Peyer's patch (tissue), 4 donors: ENCODE measurements around the gene VGLL3. TPM values are rescaled to one million over a fixed set of nuclear protein-coding genes. Genes with fewer than 3 reads are reported as not detected.
"Not testable (repeated sequence)": the region's sequence is repeated elsewhere in the genome, so short reads cannot be mapped to it uniquely, and the experiment has no call there.

Experiments
- DNase-seq, 3 donors: peaks; one replicate each; pipeline ENCODE4 v3.0.0-alpha.2; 2017 to 2019
- H3K27ac ChIP-seq, 4 donors: fragments of 200-600 bp; sonication (generic); one replicate each; pipeline ENCODE4 v1.5.1; 2016 to 2019
- H3K27me3 ChIP-seq, 2 donors: fragments of 200-600 bp; sonication (generic); one replicate each; pipeline ENCODE4 v1.5.1; 2019
- H3K36me3 ChIP-seq, 3 donors: fragments of 200-600 bp; sonication (generic); one replicate each; pipeline ENCODE4 v1.5.1; 2016 to 2019
- H3K4me1 ChIP-seq, 4 donors: fragments of 200-600 bp; sonication (generic); one replicate each; pipeline ENCODE4 v1.5.1; 2016 to 2019
- H3K4me3 ChIP-seq, 4 donors: fragments of 200-600 bp; sonication (generic); 1 replicate in 3 of 4; 2 replicates in 1 of 4; pipeline ENCODE4 v1.5.1; 2016 to 2019; ENCODE audit warnings: mild to moderate bottlenecking in 1 of 4
- H3K9me3 ChIP-seq, 4 donors: fragments of 200-600 bp; sonication (generic); one replicate each; pipeline ENCODE4 v1.5.1; 2016 to 2019; ENCODE audit warnings: mild to moderate bottlenecking in 1 of 4
- POLR2A ChIP-seq, 2 donors: fragments of 450-650 bp; IDR thresholded peaks; one replicate each; pipeline ENCODE4 v1.5.1; 2017; ENCODE audit warnings: antibody characterized with exemption in 2 of 2, mild to moderate bottlenecking in 2 of 2, moderate library complexity in 2 of 2
- total RNA-seq, 4 donors: library from RNA; depleted of rRNA; stranded (reverse); fragments of >200 nt; gene quantifications; one replicate each; pipeline ENCODE4 v1.1.0, GENCODE V29; 2016
- TF ChIP-seq, protein P1 (sequence below), 6 experiments: fragments of 450-650 bp in 4 of 6; fragments of 200-600 bp in 2 of 6; sonication (generic) in 1 of 6; IDR thresholded peaks; one replicate each; pipeline ENCODE4 v1.5.1; 2017 to 2019; ENCODE audit warnings: antibody characterized with exemption in 6 of 6, mild to moderate bottlenecking in 3 of 6, moderate library complexity in 1 of 6

VGLL3 gene
- total RNA-seq, 4 donors from 2014 or later, result 1.1 to 9.2 (median 4.6) TPM

DNA sequence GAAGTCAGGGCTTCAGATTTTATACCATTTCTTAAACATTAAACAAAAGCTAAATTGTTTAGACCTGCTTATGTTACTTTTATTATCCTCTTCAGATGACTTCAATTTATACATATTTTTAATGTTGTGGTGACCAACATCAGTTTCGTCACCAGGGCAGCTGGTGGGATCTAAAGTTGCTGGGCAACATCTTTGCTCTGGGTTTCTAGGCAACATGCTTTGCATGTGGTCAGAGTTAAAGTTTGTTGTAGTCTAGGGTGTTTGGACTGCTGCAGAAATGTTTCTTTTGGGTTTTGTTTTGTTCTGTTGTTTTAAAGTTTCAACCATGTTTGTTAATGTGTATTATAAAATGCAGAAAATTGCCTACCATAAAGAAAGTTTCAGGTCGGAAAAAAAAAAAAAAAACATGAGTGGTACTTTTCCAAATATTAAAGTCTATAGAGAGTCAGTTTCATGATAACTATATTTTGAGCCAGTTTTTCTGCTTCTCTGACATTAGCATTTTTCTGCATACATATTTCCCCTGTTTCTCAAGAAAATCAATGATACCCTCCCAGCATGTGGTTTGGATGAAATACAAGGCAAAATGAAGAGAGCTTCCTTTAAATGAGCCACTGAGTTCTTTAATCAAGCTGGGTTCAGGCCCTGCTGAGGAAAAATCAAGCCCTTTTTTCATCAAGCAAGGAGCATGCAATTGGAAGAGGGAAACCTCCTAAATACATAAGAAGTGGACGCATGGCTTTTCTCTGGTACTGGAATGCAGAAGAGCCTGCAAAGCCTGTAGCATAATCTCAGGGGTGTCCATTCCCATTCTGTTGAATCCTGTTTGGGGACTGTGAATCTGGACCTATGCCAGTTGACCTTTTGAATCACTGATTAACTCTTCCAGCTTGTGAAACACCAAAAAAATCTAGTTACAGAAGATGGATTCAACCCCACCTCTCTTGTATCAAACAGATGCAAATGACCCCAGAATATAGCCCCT is 35.0 kb upstream of the VGLL3 start:
- Histone ChIP-seq H3K4me3 (no peak overlapping the region), H3K9me3 (no peaks in the 10 kb centered on the region), H3K27ac (no peak overlapping the region), H3K4me1 (no peaks in the 10 kb centered on the region), H3K27me3 (no peaks in the 10 kb centered on the region), H3K36me3 (no peaks in the 10 kb centered on the region)
- TF ChIP-seq POLR2A (IDR thresholded peaks at IDR 0.05), result no peak
- TF ChIP-seq, protein P1, sequence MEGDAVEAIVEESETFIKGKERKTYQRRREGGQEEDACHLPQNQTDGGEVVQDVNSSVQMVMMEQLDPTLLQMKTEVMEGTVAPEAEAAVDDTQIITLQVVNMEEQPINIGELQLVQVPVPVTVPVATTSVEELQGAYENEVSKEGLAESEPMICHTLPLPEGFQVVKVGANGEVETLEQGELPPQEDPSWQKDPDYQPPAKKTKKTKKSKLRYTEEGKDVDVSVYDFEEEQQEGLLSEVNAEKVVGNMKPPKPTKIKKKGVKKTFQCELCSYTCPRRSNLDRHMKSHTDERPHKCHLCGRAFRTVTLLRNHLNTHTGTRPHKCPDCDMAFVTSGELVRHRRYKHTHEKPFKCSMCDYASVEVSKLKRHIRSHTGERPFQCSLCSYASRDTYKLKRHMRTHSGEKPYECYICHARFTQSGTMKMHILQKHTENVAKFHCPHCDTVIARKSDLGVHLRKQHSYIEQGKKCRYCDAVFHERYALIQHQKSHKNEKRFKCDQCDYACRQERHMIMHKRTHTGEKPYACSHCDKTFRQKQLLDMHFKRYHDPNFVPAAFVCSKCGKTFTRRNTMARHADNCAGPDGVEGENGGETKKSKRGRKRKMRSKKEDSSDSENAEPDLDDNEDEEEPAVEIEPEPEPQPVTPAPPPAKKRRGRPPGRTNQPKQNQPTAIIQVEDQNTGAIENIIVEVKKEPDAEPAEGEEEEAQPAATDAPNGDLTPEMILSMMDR (IDR thresholded peaks at IDR 0.05), result no peak
- DNase-seq, result no peak

DNA sequence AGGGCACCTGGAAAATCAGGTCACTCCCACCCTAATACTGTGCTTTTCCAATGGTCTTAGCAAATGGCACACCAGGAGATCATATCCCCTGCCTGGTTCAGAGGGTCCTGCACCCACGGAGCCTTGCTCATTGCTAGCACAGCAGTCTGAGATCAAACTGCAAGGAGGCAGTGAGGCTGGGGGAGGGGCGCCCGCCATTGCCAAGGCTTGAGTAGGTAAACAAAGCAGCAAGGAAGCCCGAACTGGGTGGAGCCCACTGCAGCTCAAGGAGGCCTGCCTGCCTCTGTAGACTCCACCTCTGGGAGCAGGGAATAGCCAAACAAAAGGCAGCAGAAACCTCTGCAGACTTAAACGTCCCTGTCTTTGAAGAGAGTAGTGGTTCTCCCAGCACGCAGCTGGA is 26.4 kb upstream of the VGLL3 start:
- not testable (repeated sequence) for H3K4me1 ChIP-seq, DNase-seq

DNA sequence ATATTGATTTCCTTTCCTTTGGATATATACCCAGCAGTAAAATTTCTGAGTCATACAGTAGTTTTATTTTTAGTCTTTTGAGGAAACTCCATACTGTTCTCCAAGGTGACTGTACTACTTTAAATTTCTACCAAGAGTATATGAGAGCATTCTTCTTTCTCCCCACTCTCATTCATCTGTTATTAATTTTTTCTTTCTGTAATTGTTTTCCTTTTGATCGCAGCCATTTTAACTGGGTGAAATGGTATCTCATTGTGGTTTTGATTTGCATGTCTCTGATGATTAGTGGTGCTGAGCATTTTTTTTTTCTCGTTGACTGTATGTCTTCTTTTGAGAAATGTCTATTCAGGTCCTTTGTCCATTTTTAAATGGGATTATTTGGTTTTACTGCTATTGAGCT is 18.3 kb upstream of the VGLL3 start:
- TF ChIP-seq POLR2A (IDR thresholded peaks at IDR 0.05), result no peak
- TF ChIP-seq, protein P1 (IDR thresholded peaks at IDR 0.05), result no peak

More for the DNA sequence above, 26.4 kb upstream of the VGLL3 start:
- not testable (repeated sequence) for H3K4me3 ChIP-seq, H3K27me3 ChIP-seq, H3K36me3 ChIP-seq, H3K9me3 ChIP-seq, H3K27ac ChIP-seq

DNA sequence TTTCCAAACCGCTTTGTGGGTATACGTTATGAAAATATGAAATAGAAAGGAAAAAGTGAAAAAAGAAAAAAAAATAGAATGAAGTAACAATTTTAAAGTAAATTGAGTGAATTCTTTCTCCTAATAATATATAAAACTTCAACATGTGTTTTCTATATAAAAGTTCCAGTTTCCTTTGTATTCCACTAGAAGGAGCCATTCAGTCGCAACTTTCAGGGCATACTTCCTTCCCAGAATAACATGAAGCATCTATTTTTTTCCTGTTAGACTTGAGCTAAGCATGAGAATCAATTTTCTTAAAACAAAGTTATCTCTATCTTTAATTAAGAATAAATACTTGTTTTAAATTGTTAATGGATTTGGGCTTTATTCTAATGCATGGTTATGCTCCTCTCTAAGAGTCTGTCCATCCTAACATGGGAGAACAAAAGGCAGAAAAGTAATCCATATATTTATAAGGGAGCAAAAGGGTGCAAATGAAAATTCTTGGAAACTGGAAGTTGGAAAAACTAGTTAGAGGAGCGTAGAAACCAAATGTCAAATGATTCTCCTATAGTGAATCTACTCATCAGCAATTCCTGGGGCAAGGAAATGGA is 16.0 kb upstream of the VGLL3 start:
- no peak for DNase-seq
- H3K27ac ChIP-seq, result no peak overlapping the region
- H3K36me3 ChIP-seq, result no peaks in the 10 kb centered on the region
- no peak for TF ChIP-seq POLR2A (IDR thresholded peaks at IDR 0.05)
- TF ChIP-seq, protein P1 (IDR thresholded peaks at IDR 0.05), result no peak
- no peak overlapping the region for H3K4me3 ChIP-seq
- no peaks in the 10 kb centered on the region for H3K4me1 ChIP-seq
- no peaks in the 10 kb centered on the region for H3K9me3 ChIP-seq
- H3K27me3 ChIP-seq, result no peaks in the 10 kb centered on the region

More for the DNA sequence above, 18.3 kb upstream of the VGLL3 start:
- Histone ChIP-seq H3K27ac (no peak overlapping the region), H3K4me3 (no peak overlapping the region), H3K36me3 (no peaks in the 10 kb centered on the region), H3K4me1 (no peaks in the 10 kb centered on the region), H3K9me3 (no peaks in the 10 kb centered on the region), H3K27me3 (no peaks in the 10 kb centered on the region)
- no peak for DNase-seq

DNA sequence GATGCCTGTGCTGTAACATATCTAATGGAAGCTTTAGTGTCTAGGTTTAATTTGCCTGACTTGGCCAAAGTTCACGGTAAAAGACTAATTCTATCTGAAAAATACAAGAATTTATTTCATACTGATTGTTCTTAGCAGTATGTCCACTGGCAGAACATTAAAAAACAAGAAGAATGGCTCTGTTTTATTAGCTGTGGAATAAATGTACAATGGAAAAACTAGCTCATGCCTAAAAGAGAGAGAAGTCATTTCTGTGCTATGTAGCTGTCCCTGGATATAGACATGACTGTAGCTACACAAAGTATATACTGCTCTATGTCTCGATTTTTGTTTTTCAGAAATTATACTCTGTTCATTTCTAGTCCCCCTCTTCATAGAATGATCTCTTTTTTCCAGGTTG is 13.9 kb upstream of the VGLL3 start:
- Histone ChIP-seq H3K4me3 (no peak overlapping the region), H3K9me3 (no peaks in the 10 kb centered on the region), H3K36me3 (no peaks in the 10 kb centered on the region), H3K27ac (no peak overlapping the region), H3K27me3 (no peaks in the 10 kb centered on the region), H3K4me1 (no peaks in the 10 kb centered on the region)
- no peak for DNase-seq
- TF ChIP-seq POLR2A (IDR thresholded peaks at IDR 0.05), result no peak
- TF ChIP-seq, protein P1 (IDR thresholded peaks at IDR 0.05), result no peak

DNA sequence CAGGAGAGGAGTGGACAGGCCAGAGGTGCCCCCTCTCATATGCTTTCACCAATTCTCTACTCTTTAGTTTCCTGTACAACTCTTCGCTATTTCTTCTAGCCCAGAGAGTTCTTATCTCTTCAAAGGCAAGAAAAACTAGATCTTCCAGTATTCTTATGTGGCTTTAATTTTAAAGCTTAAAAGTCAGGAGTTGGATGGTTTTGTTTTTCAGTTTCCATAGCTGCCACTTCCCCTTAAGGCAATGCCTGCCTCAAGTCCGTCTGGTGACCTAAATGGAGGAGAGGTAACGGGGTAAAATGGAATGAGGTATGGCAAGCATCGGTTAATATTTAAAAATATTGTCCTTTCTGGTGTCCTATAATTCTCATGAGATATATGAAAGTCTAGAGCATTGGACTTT is 11.4 kb upstream of the VGLL3 start:
- no peaks in the 10 kb centered on the region for H3K9me3 ChIP-seq
- H3K27me3 ChIP-seq, result no peaks in the 10 kb centered on the region

More for the DNA sequence above, 11.4 kb upstream of the VGLL3 start:
- Histone ChIP-seq H3K4me1 (no peaks in the 10 kb centered on the region), H3K4me3 (no peak overlapping the region), H3K36me3 (no peaks in the 10 kb centered on the region), H3K27ac (no peak overlapping the region)
- TF ChIP-seq POLR2A (IDR thresholded peaks at IDR 0.05), result no peak
- TF ChIP-seq, protein P1 (IDR thresholded peaks at IDR 0.05), result no peak
- no peak for DNase-seq
